Measurements from ENCODE around the gene RAD51B. TPM values are rescaled to one million over a fixed set of nuclear protein-coding genes. Genes with fewer than 3 reads are reported as not detected.

Gene RAD51B
- total RNA-seq, 4 donors from 2014 or later, result 8.9 to 30.3 (median 10.4) TPM

GRCh38 chr14:68448252-68448902 lies 628.8 kb downstream of the RAD51B start:
- ATAC-seq (ENCODE audit: low FRiP score), result no peak
- DNase-seq (ENCODE audit: low spot score), result no peak
- TF ChIP-seq, protein P1, sequence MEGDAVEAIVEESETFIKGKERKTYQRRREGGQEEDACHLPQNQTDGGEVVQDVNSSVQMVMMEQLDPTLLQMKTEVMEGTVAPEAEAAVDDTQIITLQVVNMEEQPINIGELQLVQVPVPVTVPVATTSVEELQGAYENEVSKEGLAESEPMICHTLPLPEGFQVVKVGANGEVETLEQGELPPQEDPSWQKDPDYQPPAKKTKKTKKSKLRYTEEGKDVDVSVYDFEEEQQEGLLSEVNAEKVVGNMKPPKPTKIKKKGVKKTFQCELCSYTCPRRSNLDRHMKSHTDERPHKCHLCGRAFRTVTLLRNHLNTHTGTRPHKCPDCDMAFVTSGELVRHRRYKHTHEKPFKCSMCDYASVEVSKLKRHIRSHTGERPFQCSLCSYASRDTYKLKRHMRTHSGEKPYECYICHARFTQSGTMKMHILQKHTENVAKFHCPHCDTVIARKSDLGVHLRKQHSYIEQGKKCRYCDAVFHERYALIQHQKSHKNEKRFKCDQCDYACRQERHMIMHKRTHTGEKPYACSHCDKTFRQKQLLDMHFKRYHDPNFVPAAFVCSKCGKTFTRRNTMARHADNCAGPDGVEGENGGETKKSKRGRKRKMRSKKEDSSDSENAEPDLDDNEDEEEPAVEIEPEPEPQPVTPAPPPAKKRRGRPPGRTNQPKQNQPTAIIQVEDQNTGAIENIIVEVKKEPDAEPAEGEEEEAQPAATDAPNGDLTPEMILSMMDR (IDR thresholded peaks at IDR 0.05), result no peak

GRCh38 chr14:68449561-68450181 lies 630.1 kb downstream of the RAD51B start:
- ATAC-seq (ENCODE audit: low FRiP score), result no peak
- TF ChIP-seq, protein P1 (IDR thresholded peaks at IDR 0.05), result no peak

GRCh38 chr14:68450391-68451120 lies 631.0 kb downstream of the RAD51B start:
- DNase-seq (ENCODE audit: low spot score) (no peak), ATAC-seq (ENCODE audit: low FRiP score) (no peak)
- TF ChIP-seq, protein P1 (IDR thresholded peaks at IDR 0.05), result no peak

More at GRCh38 chr14:68449561-68450181, 630.1 kb downstream of the RAD51B start:
- DNase-seq (ENCODE audit: low spot score), result no peak

- DNase-seq (ENCODE audit: low spot score) (no peak), ATAC-seq (ENCODE audit: low FRiP score) (no peak)
- TF ChIP-seq, protein P1 (IDR thresholded peaks at IDR 0.05), result no peak
Observed at GRCh38 chr14:68451696-68452373, 632.3 kb downstream of the RAD51B start.

DNA sequence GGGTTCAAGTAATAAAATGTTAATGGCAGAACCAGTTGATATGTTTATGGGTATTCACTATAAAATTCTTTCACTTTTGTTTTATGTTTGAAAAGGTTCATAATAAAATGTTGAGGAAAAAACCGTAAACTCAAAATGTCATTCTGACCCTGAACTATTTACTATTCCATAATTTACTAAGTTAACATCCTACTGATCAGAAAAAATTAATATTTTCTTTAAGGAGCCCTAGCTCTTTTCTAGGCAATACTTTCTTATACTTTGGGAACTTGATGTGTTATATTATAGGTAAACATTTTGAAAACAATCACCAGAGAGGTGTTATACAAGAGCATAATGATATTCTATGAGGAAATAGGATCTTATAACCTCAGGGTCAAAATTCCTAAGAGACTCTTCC lies 638.7 kb downstream of the RAD51B start:
- TF ChIP-seq, protein P1 (IDR thresholded peaks at IDR 0.05), result no peak
- DNase-seq (ENCODE audit: low spot score), result no peak
- ATAC-seq (ENCODE audit: low FRiP score), result no peak

DNA sequence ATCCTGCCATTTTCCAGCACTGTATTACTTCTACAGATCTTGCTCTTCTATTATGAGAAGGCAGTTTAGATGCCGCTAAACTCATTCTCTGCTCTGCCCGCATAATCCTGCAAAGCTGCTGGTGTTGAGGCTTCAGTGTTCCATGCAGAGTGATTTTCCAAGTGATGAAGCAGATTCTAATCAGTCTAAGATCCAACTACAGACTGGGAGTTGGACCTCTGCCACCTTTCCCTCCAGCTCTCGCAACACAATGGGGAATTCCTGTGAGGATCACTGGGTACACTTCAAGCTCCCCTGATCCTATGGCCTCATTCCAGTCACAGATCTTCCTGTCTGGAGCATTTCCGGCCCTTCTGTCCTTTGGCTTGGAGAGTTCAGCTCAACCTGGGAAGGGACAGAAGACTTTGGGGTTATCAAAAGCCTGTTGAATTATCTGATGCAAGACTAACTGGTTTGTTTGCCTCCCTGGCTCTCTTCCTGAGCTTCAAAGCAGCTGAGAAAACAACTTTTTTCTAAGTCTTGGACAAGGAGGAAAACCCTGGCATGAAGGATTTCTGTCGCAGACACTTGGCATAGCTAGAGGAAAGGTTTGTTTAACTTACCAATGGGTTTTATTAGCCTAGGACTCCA lies 639.4 kb downstream of the RAD51B start:
- no peak for DNase-seq (ENCODE audit: low spot score)
- TF ChIP-seq, protein P1 (IDR thresholded peaks at IDR 0.05), result no peak
- no peak for ATAC-seq (ENCODE audit: low FRiP score)

Measured in omental fat pad (tissue), 4 donors.